Activated T-helper 1 cell treated with anti-CD3 and anti-CD28 coated beads, Interleukin-12 subunit alpha, Interleukin-12 subunit beta, Interleukin-2, Interleukin-4 antibody, amounts not matched to agents 30 ng/mL and 10 ng/mL and 1 ng/mL, durations not matched to agents 14 hours and 24 hours and 36 hours (primary cell): Measurements from ENCODE around the gene TFPI. TPM values are rescaled to one million over a fixed set of nuclear protein-coding genes. Genes with fewer than 3 reads are reported as not detected.
"Not testable (repeated sequence)": the region's sequence is repeated elsewhere in the genome, so short reads cannot be mapped to it uniquely, and the experiment has no call there.

ENCODE experiments used
- DNase-seq: peaks from one replicate; pipeline ENCODE4 v3.0.0; 2021; ENCODE audit warnings: low spot score
- H3K27ac Mint-ChIP-seq: one replicate; pipeline ENCODE4 v1.8.0; 2021; ENCODE audit warnings: mild to moderate bottlenecking, mixed read lengths
- H3K27me3 Mint-ChIP-seq: one replicate; pipeline ENCODE4 v1.8.0; 2022; ENCODE audit warnings: mild to moderate bottlenecking, moderate library complexity, mixed read lengths; ENCODE audit not compliant: insufficient read depth
- H3K36me3 Mint-ChIP-seq: one replicate; pipeline ENCODE4 v1.8.0; 2021; ENCODE audit warnings: low read depth, mixed read lengths
- H3K4me1 Mint-ChIP-seq: one replicate; pipeline ENCODE4 v1.8.0; 2021; ENCODE audit warnings: low read depth, mixed read lengths
- H3K4me3 Mint-ChIP-seq: one replicate; pipeline ENCODE4 v1.8.0; 2021; ENCODE audit warnings: mild to moderate bottlenecking, moderate library complexity, mixed read lengths
- H3K9me3 Mint-ChIP-seq: one replicate; pipeline ENCODE4 v1.8.0; 2021; ENCODE audit warnings: mixed read lengths
- intact Hi-C: fragments of 100-400 bp; cut with micrococcal nuclease; formaldehyde crosslinking; loops from one replicate; pipeline ENCODE4 v1.15.1; 2024
- total RNA-seq: library from RNA; stranded (reverse); gene quantifications from 2 replicates; pipeline ENCODE4 v1.2.3, GENCODE V29; 2022

TFPI gene
- total RNA-seq, 1 donor from 2014 or later, result 0.60 TPM

- intact Hi-C loops, result no loop called here
- H3K9me3 Mint-ChIP-seq, result no peaks in the 10 kb centered on the region
- H3K27ac Mint-ChIP-seq, result no peak overlapping the region
These were observed 19.5 kb upstream of the TFPI start for GRCh38 chr2:187573722-187574121.

GRCh38 chr2:187571996-187572395, 17.8 kb upstream of the TFPI start:
- H3K36me3 Mint-ChIP-seq, H3K4me1 Mint-ChIP-seq, H3K27ac Mint-ChIP-seq, DNase-seq, intact Hi-C loops, H3K27me3 Mint-ChIP-seq, H3K9me3 Mint-ChIP-seq, H3K4me3 Mint-ChIP-seq: not testable (repeated sequence)

More at GRCh38 chr2:187573722-187574121, 19.5 kb upstream of the TFPI start:
- peaks cover 3% of the 10 kb centered on the region for H3K27me3 Mint-ChIP-seq
- no peak for DNase-seq
- H3K4me3 Mint-ChIP-seq, result no peak overlapping the region
- no peaks in the 10 kb centered on the region for H3K4me1 Mint-ChIP-seq
- no peaks in the 10 kb centered on the region for H3K36me3 Mint-ChIP-seq

GRCh38 chr2:187569571-187569970, 15.3 kb upstream of the TFPI start:
- no peak overlapping the region for H3K4me3 Mint-ChIP-seq
- H3K36me3 Mint-ChIP-seq, result no peaks in the 10 kb centered on the region
- no peaks in the 10 kb centered on the region for H3K27me3 Mint-ChIP-seq
- H3K4me1 Mint-ChIP-seq, result no peaks in the 10 kb centered on the region
- intact Hi-C loops, result no loop called here
- no peak overlapping the region for H3K27ac Mint-ChIP-seq
- DNase-seq, result no peak
- H3K9me3 Mint-ChIP-seq, result no peaks in the 10 kb centered on the region

- Mint-ChIP-seq H3K27me3 (no peaks in the 10 kb centered on the region), H3K4me3 (no peak overlapping the region), H3K9me3 (no peaks in the 10 kb centered on the region), H3K27ac (no peak overlapping the region), H3K36me3 (no peaks in the 10 kb centered on the region), H3K4me1 (no peaks in the 10 kb centered on the region)
- no peak for DNase-seq
- intact Hi-C loops, result no loop called here
These were observed 14.8 kb upstream of the TFPI start for GRCh38 chr2:187569042-187569441.

GRCh38 chr2:187567126-187567525, 12.9 kb upstream of the TFPI start:
- Mint-ChIP-seq H3K9me3 (no peaks in the 10 kb centered on the region), H3K36me3 (no peaks in the 10 kb centered on the region), H3K4me3 (no peak overlapping the region), H3K27me3 (no peaks in the 10 kb centered on the region), H3K27ac (no peak overlapping the region), H3K4me1 (no peaks in the 10 kb centered on the region)
- DNase-seq, result no peak
- intact Hi-C loops, result no loop called here

- no peaks in the 10 kb centered on the region for H3K36me3 Mint-ChIP-seq
- no peak overlapping the region for H3K27ac Mint-ChIP-seq
- intact Hi-C loops, result no loop called here
- DNase-seq, result no peak
- H3K27me3 Mint-ChIP-seq, result no peaks in the 10 kb centered on the region
- no peaks in the 10 kb centered on the region for H3K4me1 Mint-ChIP-seq
- no peak overlapping the region for H3K4me3 Mint-ChIP-seq
- H3K9me3 Mint-ChIP-seq, result no peaks in the 10 kb centered on the region
These were observed 12.5 kb upstream of the TFPI start for GRCh38 chr2:187566712-187567111.

GRCh38 chr2:187566266-187566665, 12.0 kb upstream of the TFPI start:
- DNase-seq, result no peak
- no peaks in the 10 kb centered on the region for H3K27me3 Mint-ChIP-seq
- intact Hi-C loops, result no loop called here
- H3K36me3 Mint-ChIP-seq, result no peaks in the 10 kb centered on the region
- H3K27ac Mint-ChIP-seq, result no peak overlapping the region
- no peak overlapping the region for H3K4me3 Mint-ChIP-seq
- no peaks in the 10 kb centered on the region for H3K4me1 Mint-ChIP-seq
- H3K9me3 Mint-ChIP-seq, result no peaks in the 10 kb centered on the region

- H3K36me3 Mint-ChIP-seq, H3K27me3 Mint-ChIP-seq, intact Hi-C loops, DNase-seq, H3K4me1 Mint-ChIP-seq, H3K4me3 Mint-ChIP-seq, H3K9me3 Mint-ChIP-seq, H3K27ac Mint-ChIP-seq: not testable (repeated sequence)
These were observed 11.4 kb upstream of the TFPI start for GRCh38 chr2:187565618-187566017.

- H3K27ac Mint-ChIP-seq, H3K27me3 Mint-ChIP-seq, DNase-seq, H3K4me3 Mint-ChIP-seq, H3K36me3 Mint-ChIP-seq, H3K9me3 Mint-ChIP-seq, intact Hi-C loops: not testable (repeated sequence)
- H3K4me1 Mint-ChIP-seq, result peaks cover 13% of the 10 kb centered on the region
These were observed 2.3 kb upstream of the TFPI start for GRCh38 chr2:187556493-187556892.

- no peak for DNase-seq
- no peak overlapping the region for H3K4me3 Mint-ChIP-seq
- intact Hi-C loops, result no loop called here
- H3K4me1 Mint-ChIP-seq, result peaks cover 13% of the 10 kb centered on the region
- H3K27me3 Mint-ChIP-seq, result peaks cover 11% of the 10 kb centered on the region
- no peaks in the 10 kb centered on the region for H3K36me3 Mint-ChIP-seq
- H3K27ac Mint-ChIP-seq, result no peak overlapping the region
- no peaks in the 10 kb centered on the region for H3K9me3 Mint-ChIP-seq
These were observed 458 bp upstream of the TFPI start for GRCh38 chr2:187554704-187555082.

- peaks cover 11% of the 10 kb centered on the region for H3K27me3 Mint-ChIP-seq
- H3K4me1 Mint-ChIP-seq, result peaks cover 13% of the 10 kb centered on the region
- intact Hi-C loops, result loop anchor here (2.0 kb wide), 1 partner anchor 34 kb away; no protein-coding TSS in a partner anchor
- H3K9me3 Mint-ChIP-seq, result no peaks in the 10 kb centered on the region
- H3K27ac Mint-ChIP-seq, result no peak overlapping the region
- no peak overlapping the region for H3K4me3 Mint-ChIP-seq
- no peaks in the 10 kb centered on the region for H3K36me3 Mint-ChIP-seq
- no peak for DNase-seq
These were observed 1.2 kb downstream of the TFPI start for GRCh38 chr2:187552828-187553681.

- no peak for DNase-seq
- Mint-ChIP-seq H3K9me3 (no peaks in the 10 kb centered on the region), H3K36me3 (no peaks in the 10 kb centered on the region), H3K27me3 (peaks cover 11% of the 10 kb centered on the region), H3K27ac (no peak overlapping the region), H3K4me1 (peaks cover 13% of the 10 kb centered on the region), H3K4me3 (no peak overlapping the region)
- intact Hi-C loops, result loop anchor here (2.0 kb wide), 1 partner anchor 34 kb away; no protein-coding TSS in a partner anchor
These were observed 1.9 kb downstream of the TFPI start for GRCh38 chr2:187552381-187552780.

GRCh38 chr2:187550857-187551256, 3.4 kb downstream of the TFPI start:
- intact Hi-C loops, result no loop called here
- peaks cover 13% of the 10 kb centered on the region for H3K4me1 Mint-ChIP-seq
- no peaks in the 10 kb centered on the region for H3K36me3 Mint-ChIP-seq
- DNase-seq, result no peak
- peaks cover 15% of the 10 kb centered on the region for H3K27me3 Mint-ChIP-seq
- H3K9me3 Mint-ChIP-seq, result no peaks in the 10 kb centered on the region
- no peak overlapping the region for H3K27ac Mint-ChIP-seq
- H3K4me3 Mint-ChIP-seq, result no peak overlapping the region
